Choroid plexus epithelial cell (primary cell): ENCODE results near the gene TTLL12.

ENCODE experiments used
- DNase-seq: peaks from one replicate; pipeline ENCODE4 v3.0.0-alpha.2; 2010; ENCODE audit warnings: low read depth
- H3K4me3 ChIP-seq: 2 replicates; pipeline ENCODE4 v1.5.1; 2011; ENCODE audit warnings: low read depth, mild to moderate bottlenecking, control low read depth, low read length, moderate library complexity
- CTCF ChIP-seq: conservative IDR thresholded peaks from 2 replicates; pipeline ENCODE4 v1.5.1; 2011; ENCODE audit warnings: low read depth, mild to moderate bottlenecking, control low read depth, inconsistent platforms, low read length, moderate library complexity

Gene TTLL12

GRCh38 chr22:43216738-43217137, 29.8 kb upstream of the TTLL12 start:
- no peak for DNase-seq
- no peak for TF ChIP-seq CTCF
- no peak overlapping the region for H3K4me3 ChIP-seq

- no peak overlapping the region for H3K4me3 ChIP-seq
- no peak for TF ChIP-seq CTCF
- DNase-seq: no peak
Measured at GRCh38 chr22:43213962-43214361, 27.0 kb upstream of the TTLL12 start.

- no peak for DNase-seq
- TF ChIP-seq CTCF: no peak
- H3K4me3 ChIP-seq: no peak overlapping the region
Measured at GRCh38 chr22:43213051-43213450, 26.1 kb upstream of the TTLL12 start.

GRCh38 chr22:43212434-43212952, 25.6 kb upstream of the TTLL12 start:
- DNase-seq: no peak
- TF ChIP-seq CTCF: no peak

GRCh38 chr22:43211941-43212433, 25.1 kb upstream of the TTLL12 start:
- no peak for TF ChIP-seq CTCF
- H3K4me3 ChIP-seq: no peak overlapping the region
- no peak for DNase-seq

More at GRCh38 chr22:43212434-43212952, 25.6 kb upstream of the TTLL12 start:
- H3K4me3 ChIP-seq: no peak overlapping the region

- no peak for DNase-seq
- no peak for TF ChIP-seq CTCF
- H3K4me3 ChIP-seq: no peak overlapping the region
Measured at GRCh38 chr22:43210631-43211515, 23.9 kb upstream of the TTLL12 start.
